ENCODE data around the gene STAC2. TPM values are rescaled to one million over a fixed set of nuclear protein-coding genes. Genes with fewer than 3 reads are reported as not detected.
A peak's percentile ranks its signal among the peaks of the same experiment; 100 is the strongest.

Gene STAC2
- polyA plus RNA-seq, 1 donor from 2014 or later, result not detected

DNA sequence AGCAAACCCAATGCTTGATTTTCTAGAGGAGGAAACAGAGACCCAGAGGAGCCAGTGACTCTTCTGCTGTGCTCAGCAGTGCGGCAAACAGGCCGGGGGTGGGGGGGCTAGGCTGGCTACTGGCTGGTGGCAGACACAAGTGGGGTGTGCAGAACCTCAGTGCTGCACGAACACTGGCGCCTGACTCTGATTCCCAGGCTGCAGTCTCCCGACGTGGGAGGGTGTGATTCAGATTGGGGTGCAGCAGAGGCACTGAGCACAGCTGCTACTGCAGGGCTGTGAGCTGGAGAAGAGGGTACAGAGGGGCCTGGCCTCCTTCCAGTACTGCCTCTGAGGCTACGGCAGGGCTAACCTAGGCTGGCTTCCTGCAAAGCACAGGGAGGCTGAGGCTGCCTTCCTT, 17.6 kb downstream of the STAC2 start:
- Mint-ChIP-seq H3K4me1 (peaks cover 17 to 23% (median 20%) of the 10 kb centered on the region in 3 donors), H3K9me3 (no peaks in the 10 kb centered on the region), H3K36me3 (no peaks in the 10 kb centered on the region), H3K4me3 (peak overlapping the region in 2 of 4 donors; percentile 72 to 82), H3K27me3 (peaks cover 14% of the 10 kb centered on the region), H3K27ac (peak overlapping the region in 1 of 3 donors; percentile 90)

DNA sequence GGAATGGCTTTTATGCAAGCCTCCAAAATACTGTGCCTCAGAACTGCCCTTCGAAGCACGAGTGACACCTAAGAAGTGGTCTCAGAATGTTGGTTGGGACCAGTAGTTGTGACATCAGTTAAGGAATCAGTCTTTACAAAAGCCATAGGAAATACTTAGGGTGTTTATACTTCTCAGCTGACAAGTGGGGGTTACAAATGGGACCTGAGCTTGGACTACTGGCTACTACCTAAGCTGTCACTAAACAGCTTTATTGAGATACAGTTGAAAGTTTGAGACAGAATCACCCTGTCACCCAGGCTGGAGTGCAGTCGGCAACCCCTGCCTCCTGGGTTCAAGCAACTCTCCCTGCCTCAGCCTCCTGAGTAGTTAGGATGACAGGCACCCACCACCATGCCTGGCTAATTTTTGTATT, 20.6 kb downstream of the STAC2 start:
- Mint-ChIP-seq H3K4me1 (peaks cover 27 to 36% (median 34%) of the 10 kb centered on the region in 3 donors), H3K27ac (peak overlapping the region in 1 of 3 donors; percentile 77), H3K4me3 (peak overlapping the region in 1 of 4 donors; percentile 95), H3K9me3 (no peaks in the 10 kb centered on the region), H3K27me3 (peaks cover 8% of the 10 kb centered on the region), H3K36me3 (peaks cover 4% of the 10 kb centered on the region)

DNA sequence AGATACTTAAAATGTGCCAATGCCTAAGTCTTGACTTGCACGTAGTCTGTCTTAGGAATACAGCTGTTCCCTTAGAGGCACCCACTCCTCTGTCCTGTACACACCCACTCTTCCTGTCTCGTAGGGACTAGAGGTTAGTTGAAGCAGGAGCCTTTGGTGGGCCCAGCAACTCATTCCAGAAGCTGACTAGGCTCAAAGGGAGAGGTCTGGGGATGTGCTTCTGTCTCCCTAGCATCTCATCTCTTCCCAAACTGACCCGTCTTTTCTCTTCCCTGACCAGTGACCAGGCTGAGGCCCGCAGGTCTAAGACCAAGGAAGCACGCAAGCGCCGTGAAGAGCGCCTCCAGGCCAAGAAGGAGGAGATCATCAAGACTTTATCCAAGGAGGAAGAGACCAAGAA, 21.5 kb downstream of the STAC2 start:
- Mint-ChIP-seq H3K36me3 (peaks cover 4% of the 10 kb centered on the region), H3K4me3 (peak overlapping the region in 1 of 4 donors; percentile 95), H3K27ac (peak overlapping the region in 2 of 3 donors; percentile 74 to 77), H3K9me3 (no peaks in the 10 kb centered on the region), H3K4me1 (peaks cover 30 to 40% (median 38%) of the 10 kb centered on the region in 3 donors), H3K27me3 (peaks cover 4% of the 10 kb centered on the region)

DNA sequence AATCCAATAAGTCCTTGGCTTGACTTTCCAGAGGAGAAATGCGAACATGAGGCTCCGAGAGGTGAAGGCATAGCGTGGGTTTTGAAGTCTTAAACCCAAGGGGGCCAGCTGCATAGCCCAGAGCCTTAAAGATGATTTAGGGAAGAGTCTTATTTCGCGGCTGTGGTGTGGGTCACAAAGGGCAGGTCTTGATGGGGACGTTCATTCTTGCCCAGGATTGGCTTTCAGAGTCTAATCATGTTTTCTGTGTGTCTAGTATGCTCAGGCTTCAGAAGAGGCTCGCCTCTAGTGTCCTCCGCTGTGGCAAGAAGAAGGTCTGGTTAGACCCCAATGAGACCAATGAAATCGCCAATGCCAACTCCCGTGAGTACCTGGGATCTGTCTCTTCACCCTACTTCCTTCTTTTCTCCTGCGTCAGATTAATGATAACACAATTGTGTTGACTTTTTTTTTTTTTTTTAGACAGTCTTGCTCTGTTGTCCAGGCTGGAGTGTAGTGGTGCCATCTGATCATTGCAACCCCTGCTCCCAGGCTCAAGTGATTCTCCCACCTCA, 24.7 kb downstream of the STAC2 start:
- no peaks in the 10 kb centered on the region for H3K27me3 Mint-ChIP-seq
- peak overlapping the region; percentile 99 to 100 (median 99) for H3K27ac Mint-ChIP-seq
- H3K4me3 Mint-ChIP-seq, result peak overlapping the region; percentile 93 to 98 (median 94)
- H3K9me3 Mint-ChIP-seq, result no peaks in the 10 kb centered on the region
- H3K36me3 Mint-ChIP-seq, result peaks cover 4% of the 10 kb centered on the region
- H3K4me1 Mint-ChIP-seq, result peaks cover 17 to 36% (median 26%) of the 10 kb centered on the region in 3 donors

GRCh38 chr17:39200070-39200879, 25.5 kb downstream of the STAC2 start, which contains the start of gene RPL19:
TSS of gene RPL19 (plus strand) at chr17:39200283. CDS start at chr17:39200345, 62 bp downstream.
- Mint-ChIP-seq H3K27ac (peak within 1 kb of the TSS; percentile 99 to 100 (median 99)), H3K9me3 (no peaks in the 10 kb centered on the region), H3K27me3 (no peaks in the 10 kb centered on the region), H3K4me3 (peak within 1 kb of the TSS; percentile 93 to 98 (median 94)), H3K4me1 (peaks cover 19 to 42% (median 29%) of the 10 kb centered on the region in 3 donors), H3K36me3 (peaks cover 4% of the 10 kb centered on the region)

DNA sequence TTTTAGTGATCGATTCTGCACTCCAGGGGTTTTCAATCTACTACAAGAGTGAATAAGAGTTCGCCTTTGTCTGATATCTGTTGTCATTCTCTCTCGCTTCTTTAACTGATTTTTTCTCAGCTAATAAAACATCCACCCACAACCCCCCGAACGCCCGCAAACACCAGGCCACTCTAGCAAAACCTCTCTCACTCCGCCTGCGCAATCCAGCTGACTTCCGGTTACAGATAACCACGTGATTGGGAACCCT, 26.0 kb downstream of the STAC2 start:
- H3K4me3 Mint-ChIP-seq, result peak overlapping the region; percentile 93 to 98 (median 94)
- peaks cover 4% of the 10 kb centered on the region for H3K36me3 Mint-ChIP-seq
- H3K9me3 Mint-ChIP-seq, result no peaks in the 10 kb centered on the region
- H3K4me1 Mint-ChIP-seq, result peaks cover 19 to 42% (median 29%) of the 10 kb centered on the region in 3 donors
- H3K27me3 Mint-ChIP-seq, result no peaks in the 10 kb centered on the region
- H3K27ac Mint-ChIP-seq, result peak overlapping the region; percentile 99 to 100 (median 99)

DNA sequence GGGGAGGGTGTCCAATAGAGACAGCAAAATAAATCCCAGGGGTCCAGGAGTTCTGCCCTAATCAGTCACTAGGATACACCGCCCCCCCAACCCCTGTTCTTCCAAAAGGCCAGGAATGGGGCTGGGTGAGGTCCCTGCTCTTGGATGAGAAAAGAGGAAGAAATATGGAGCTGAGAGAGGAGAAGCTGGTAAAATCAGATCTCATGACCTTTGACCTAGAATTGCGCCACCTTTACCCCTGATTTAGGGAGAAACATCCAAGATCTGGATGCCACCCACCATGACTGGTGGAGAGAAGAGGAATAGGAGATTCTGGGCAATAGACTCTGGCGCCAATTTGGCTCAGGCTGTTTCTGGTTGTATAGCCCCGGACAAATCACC, 27.6 kb downstream of the STAC2 start:
- peak overlapping the region; percentile 75 to 95 (median 85) for H3K4me3 Mint-ChIP-seq
- peaks cover 20 to 40% (median 29%) of the 10 kb centered on the region in 3 donors for H3K4me1 Mint-ChIP-seq
- H3K36me3 Mint-ChIP-seq, result peaks cover 4% of the 10 kb centered on the region
- H3K27ac Mint-ChIP-seq, result peak overlapping the region in 2 of 3 donors; percentile 27 to 37
- no peaks in the 10 kb centered on the region for H3K9me3 Mint-ChIP-seq
- no peaks in the 10 kb centered on the region for H3K27me3 Mint-ChIP-seq

- peaks cover 3% of the 10 kb centered on the region for H3K36me3 Mint-ChIP-seq
- no peaks in the 10 kb centered on the region for H3K9me3 Mint-ChIP-seq
- peak within 1 kb of the TSS in 2 of 3 donors; percentile 27 to 84 for H3K27ac Mint-ChIP-seq
- H3K4me1 Mint-ChIP-seq, result peaks cover 20 to 36% (median 28%) of the 10 kb centered on the region in 3 donors
- no peaks in the 10 kb centered on the region for H3K27me3 Mint-ChIP-seq
- peak within 1 kb of the TSS; percentile 75 to 95 (median 92) for H3K4me3 Mint-ChIP-seq
Observed at GRCh38 chr17:39197380-39198185, 28.2 kb downstream of the STAC2 start, which contains the start of gene CACNB1. TSS of gene CACNB1 (minus strand) at chr17:39197669. CDS start at chr17:39197495, 174 bp downstream.

- Mint-ChIP-seq H3K27me3 (no peaks in the 10 kb centered on the region), H3K36me3 (no peaks in the 10 kb centered on the region), H3K27ac (peak overlapping the region in 1 of 3 donors; percentile 84), H3K9me3 (no peaks in the 10 kb centered on the region), H3K4me3 (peak overlapping the region; percentile 63 to 91 (median 80)), H3K4me1 (peaks cover 20 to 29% (median 28%) of the 10 kb centered on the region in 3 donors)
Observed at GRCh38 chr17:39196808-39197291, 28.9 kb downstream of the STAC2 start.

- Mint-ChIP-seq H3K36me3 (no peaks in the 10 kb centered on the region), H3K4me1 (peaks cover 17 to 28% (median 26%) of the 10 kb centered on the region in 3 donors), H3K27me3 (no peaks in the 10 kb centered on the region), H3K27ac (peak overlapping the region in 1 of 3 donors; percentile 84), H3K4me3 (peak overlapping the region; percentile 71 to 92 (median 76)), H3K9me3 (no peaks in the 10 kb centered on the region)
Observed at GRCh38 chr17:39196241-39196807, 29.4 kb downstream of the STAC2 start.

DNA sequence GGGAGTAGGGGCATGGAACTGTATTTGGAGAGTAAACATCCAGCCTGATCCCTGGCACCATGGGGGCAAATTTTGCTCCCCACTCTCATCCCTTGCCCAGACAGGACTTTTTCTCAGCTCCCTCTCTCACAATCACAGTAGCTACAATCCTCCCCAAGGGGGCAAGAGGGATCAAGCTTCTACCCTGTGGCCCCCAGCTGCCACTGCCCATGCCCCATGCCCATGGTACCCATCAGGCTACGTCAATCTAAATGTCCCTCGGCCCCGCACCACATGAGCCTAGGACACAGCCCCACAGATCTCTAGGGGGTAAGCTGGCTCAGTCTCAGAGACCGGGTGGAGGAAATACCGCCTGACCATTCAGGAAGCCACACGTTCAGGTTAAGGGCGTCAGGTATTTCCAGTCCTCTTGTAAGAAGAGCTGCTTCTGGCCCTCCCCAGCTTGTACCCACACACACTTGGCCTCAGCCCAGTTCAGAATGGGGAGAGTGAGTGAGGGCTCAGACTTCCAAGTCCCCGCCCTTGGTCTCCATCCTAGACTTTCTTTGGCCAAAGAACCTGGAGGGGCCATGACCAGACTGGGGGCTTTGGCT, 30.1 kb downstream of the STAC2 start:
- H3K9me3 Mint-ChIP-seq, result no peaks in the 10 kb centered on the region
- H3K27me3 Mint-ChIP-seq, result no peaks in the 10 kb centered on the region
- peaks cover 14 to 23% (median 22%) of the 10 kb centered on the region in 3 donors for H3K4me1 Mint-ChIP-seq
- H3K27ac Mint-ChIP-seq, result peak overlapping the region; percentile 68 to 84 (median 71)
- H3K4me3 Mint-ChIP-seq, result peak overlapping the region; percentile 71 to 92 (median 76)
- H3K36me3 Mint-ChIP-seq, result peaks cover under 1% of the 10 kb centered on the region

- H3K4me3 Mint-ChIP-seq, result peak overlapping the region; percentile 12 to 72 (median 30)
- peaks cover 13 to 23% (median 19%) of the 10 kb centered on the region in 3 donors for H3K4me1 Mint-ChIP-seq
- H3K36me3 Mint-ChIP-seq, result peaks cover 3% of the 10 kb centered on the region
- no peaks in the 10 kb centered on the region for H3K9me3 Mint-ChIP-seq
- peak overlapping the region in 1 of 3 donors; percentile 84 for H3K27ac Mint-ChIP-seq
- H3K27me3 Mint-ChIP-seq, result no peaks in the 10 kb centered on the region
Observed at GRCh38 chr17:39194985-39195524, 30.7 kb downstream of the STAC2 start.

DNA sequence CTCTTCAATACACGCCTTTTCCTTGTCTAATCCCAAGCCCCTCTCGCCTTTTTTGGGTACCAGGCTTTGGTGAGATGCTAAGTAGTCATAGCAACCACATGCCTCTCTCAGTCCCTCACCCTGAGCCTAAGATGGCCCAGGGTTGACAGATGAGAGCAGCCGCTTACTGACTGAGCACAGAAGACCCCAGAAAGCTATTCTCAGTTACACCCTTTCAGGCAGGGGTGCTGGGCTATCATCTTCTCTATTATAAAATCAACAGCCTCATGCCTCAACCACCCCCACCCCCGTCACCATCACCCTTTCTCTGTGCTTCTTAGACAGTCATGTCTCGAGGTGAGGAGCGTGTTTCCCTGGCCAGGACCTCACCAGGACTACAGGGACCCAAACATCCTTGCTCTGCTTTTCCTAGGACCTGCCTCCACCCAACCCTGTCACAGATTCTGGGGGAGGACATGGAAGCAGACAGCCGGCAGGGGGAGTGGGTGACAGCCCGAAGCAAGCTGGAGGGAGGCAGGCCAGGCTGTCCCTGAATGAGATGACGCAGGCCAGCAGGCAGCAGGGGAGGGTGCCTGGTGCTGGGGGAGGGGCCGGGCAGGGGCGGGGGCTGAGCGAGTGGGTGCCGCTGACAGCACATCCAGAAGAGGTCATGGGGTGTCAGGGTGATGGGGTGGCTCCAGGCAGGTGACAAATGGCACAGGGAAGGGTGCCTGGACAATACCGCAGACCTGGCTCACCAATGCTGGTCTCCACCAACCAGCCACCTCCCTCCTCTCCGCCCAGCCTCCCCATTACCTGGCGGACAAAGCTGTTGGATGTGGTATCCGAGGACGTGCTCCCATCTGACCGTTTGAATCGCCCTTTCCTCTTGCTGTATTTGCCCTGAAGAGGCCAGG, 31.4 kb downstream of the STAC2 start:
- no peaks in the 10 kb centered on the region for H3K9me3 Mint-ChIP-seq
- peaks cover 10 to 17% (median 13%) of the 10 kb centered on the region in 3 donors for H3K4me1 Mint-ChIP-seq
- peak overlapping the region in 3 of 4 donors; percentile 12 to 49 (median 12) for H3K4me3 Mint-ChIP-seq
- peak overlapping the region in 1 of 3 donors; percentile 22 for H3K27ac Mint-ChIP-seq
- H3K27me3 Mint-ChIP-seq, result no peaks in the 10 kb centered on the region
- peaks cover 3% of the 10 kb centered on the region for H3K36me3 Mint-ChIP-seq

Data from IgD-negative memory B cell (primary cell).